ENCODE measurements around the gene DSCAM. TPM values are rescaled to one million over a fixed set of nuclear protein-coding genes. Genes with fewer than 3 reads are reported as not detected.

Gene DSCAM
- total RNA-seq, 2 experiments from 2014 or later: not detected

GRCh38 chr21:40355076-40355475 lies 491.9 kb downstream of the DSCAM start:
- CTCF ChIA-PET: no interaction called here
- POLR2A ChIA-PET: no interaction called here
- H3K4me3 Mint-ChIP-seq: no peak overlapping the region

GRCh38 chr21:40351006-40351405 lies 496.0 kb downstream of the DSCAM start:
- Mint-ChIP-seq H3K4me1 (ENCODE audit: low read depth) (no peaks in the 10 kb centered on the region), H3K27ac (no peak overlapping the region), H3K36me3 (ENCODE audit: low read depth) (no peaks in the 10 kb centered on the region), H3K4me3 (no peak overlapping the region), H3K9me3 (no peaks in the 10 kb centered on the region), H3K27me3 (no peaks in the 10 kb centered on the region)
- H3K27ac ChIP-seq (ENCODE audit: low read depth in 1 of 2, low read length in 2 of 2): no peak overlapping the region
- intact Hi-C loops (cut with DNase I, micrococcal nuclease): no loop called here
- no peak overlapping the region for H3K4me3 ChIP-seq (ENCODE audit: low read length)
- H3K4me1 ChIP-seq (ENCODE audit: insufficient read depth, low read length): no peaks in the 10 kb centered on the region
- DNase-seq (no peak), ATAC-seq (ENCODE audit: poor library complexity) (no peak)
- H3K36me3 ChIP-seq (ENCODE audit: insufficient read depth, low read length): no peaks in the 10 kb centered on the region
- peaks cover 0 to 12% of the 10 kb centered on the region in 2 experiments for H3K9me3 ChIP-seq (ENCODE audit: control insufficient read depth in 1 of 2, insufficient read depth in 1 of 2, low read length in 2 of 2)
- no peaks in the 10 kb centered on the region for H3K27me3 ChIP-seq (ENCODE audit: control insufficient read depth in 1 of 2, insufficient read depth in 2 of 2, low read length in 2 of 2)
- ChIA-PET POLR2A (no interaction called here), CTCF (no interaction called here)
- TF ChIP-seq CTCF (IDR thresholded peaks at IDR 0.05): no peak

More at GRCh38 chr21:40355076-40355475, 491.9 kb downstream of the DSCAM start:
- Histone ChIP-seq H3K27ac (ENCODE audit: low read depth in 1 of 2, low read length in 2 of 2) (no peak overlapping the region), H3K27me3 (ENCODE audit: control insufficient read depth in 1 of 2, insufficient read depth in 2 of 2, low read length in 2 of 2) (no peaks in the 10 kb centered on the region), H3K9me3 (ENCODE audit: control insufficient read depth in 1 of 2, insufficient read depth in 1 of 2, low read length in 2 of 2) (peaks cover 0 to 8% of the 10 kb centered on the region in 2 experiments), H3K4me1 (ENCODE audit: insufficient read depth, low read length) (no peaks in the 10 kb centered on the region), H3K36me3 (ENCODE audit: insufficient read depth, low read length) (no peaks in the 10 kb centered on the region), H3K4me3 (ENCODE audit: low read length) (no peak overlapping the region)
- DNase-seq: no peak
- intact Hi-C loops (cut with DNase I, micrococcal nuclease): no loop called here
- Mint-ChIP-seq H3K4me1 (ENCODE audit: low read depth) (no peaks in the 10 kb centered on the region), H3K27ac (no peak overlapping the region), H3K27me3 (no peaks in the 10 kb centered on the region), H3K9me3 (peaks cover 2% of the 10 kb centered on the region), H3K36me3 (ENCODE audit: low read depth) (no peaks in the 10 kb centered on the region)
- no peak for ATAC-seq (ENCODE audit: poor library complexity)
- TF ChIP-seq CTCF (IDR thresholded peaks at IDR 0.05): no peak

- Mint-ChIP-seq H3K36me3 (ENCODE audit: low read depth) (no peaks in the 10 kb centered on the region), H3K4me1 (ENCODE audit: low read depth) (no peaks in the 10 kb centered on the region), H3K9me3 (no peaks in the 10 kb centered on the region), H3K27ac (no peak overlapping the region), H3K4me3 (no peak overlapping the region), H3K27me3 (no peaks in the 10 kb centered on the region)
- CTCF ChIA-PET: no interaction called here
- Histone ChIP-seq H3K4me1 (ENCODE audit: insufficient read depth, low read length) (no peaks in the 10 kb centered on the region), H3K4me3 (ENCODE audit: low read length) (no peak overlapping the region), H3K36me3 (ENCODE audit: insufficient read depth, low read length) (no peaks in the 10 kb centered on the region), H3K9me3 (ENCODE audit: control insufficient read depth in 1 of 2, insufficient read depth in 1 of 2, low read length in 2 of 2) (peaks cover 0 to 11% of the 10 kb centered on the region in 2 experiments), H3K27ac (ENCODE audit: low read depth in 1 of 2, low read length in 2 of 2) (no peak overlapping the region), H3K27me3 (ENCODE audit: control insufficient read depth in 1 of 2, insufficient read depth in 2 of 2, low read length in 2 of 2) (no peaks in the 10 kb centered on the region)
- no peak for DNase-seq
- TF ChIP-seq CTCF (IDR thresholded peaks at IDR 0.05): no peak
- POLR2A ChIA-PET: no interaction called here
- intact Hi-C loops (cut with DNase I, micrococcal nuclease): no loop called here
- no peak for ATAC-seq (ENCODE audit: poor library complexity)
These were observed 497.4 kb downstream of the DSCAM start for GRCh38 chr21:40349591-40349990.
